Fibroblast of the aortic adventitia (primary cell): ENCODE results near the gene TOMM70. TPM values are rescaled to one million over a fixed set of nuclear protein-coding genes. Genes with fewer than 3 reads are reported as not detected.
"Not testable (repeated sequence)": the region's sequence is repeated elsewhere in the genome, so short reads cannot be mapped to it uniquely, and the experiment has no call there.

Experiments used
- DNase-seq: peaks from one replicate; pipeline ENCODE4 v3.0.0-alpha.2; 2010; ENCODE audit warnings: low read depth
- H3K4me3 ChIP-seq: 2 replicates; pipeline ENCODE4 v1.5.1; 2011; ENCODE audit warnings: low read depth, mild to moderate bottlenecking, control low read depth, low read length, moderate library complexity
- total RNA-seq: library from RNA; depleted of rRNA; stranded (reverse); fragments of >200 nt; gene quantifications from 2 replicates; pipeline ENCODE4 v1.2.3, GENCODE V29; 2012; ENCODE audit warnings: low replicate concordance
- TF ChIP-seq, protein P1 (sequence below): IDR thresholded peaks from 2 replicates; pipeline ENCODE4 v1.5.1; 2011; ENCODE audit warnings: mild to moderate bottlenecking, low read length, control low read depth, inconsistent platforms; ENCODE audit not compliant: insufficient read depth

TOMM70 gene
- total RNA-seq, 1 donor: 62.0 TPM

DNA sequence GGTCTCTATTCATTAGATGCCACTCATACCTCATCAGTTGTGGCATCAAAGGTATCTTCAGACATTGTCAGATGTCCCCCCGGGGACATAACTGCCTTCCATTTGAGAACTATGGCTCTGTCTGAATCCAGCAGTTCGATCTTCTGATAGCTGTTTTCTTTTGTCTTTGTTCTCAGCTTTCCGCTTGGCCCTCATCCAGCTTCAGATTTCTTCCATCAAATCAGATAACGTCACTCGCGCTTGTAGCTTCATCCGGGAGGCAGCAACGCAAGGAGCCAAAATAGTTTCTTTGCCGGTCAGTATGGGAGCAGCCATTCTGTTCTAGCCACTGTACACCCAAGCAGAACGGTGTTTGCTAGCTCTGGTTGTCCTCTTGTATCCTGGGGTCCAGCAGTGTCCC is 62.0 kb downstream of the TOMM70 start:
- TF ChIP-seq, protein P1, sequence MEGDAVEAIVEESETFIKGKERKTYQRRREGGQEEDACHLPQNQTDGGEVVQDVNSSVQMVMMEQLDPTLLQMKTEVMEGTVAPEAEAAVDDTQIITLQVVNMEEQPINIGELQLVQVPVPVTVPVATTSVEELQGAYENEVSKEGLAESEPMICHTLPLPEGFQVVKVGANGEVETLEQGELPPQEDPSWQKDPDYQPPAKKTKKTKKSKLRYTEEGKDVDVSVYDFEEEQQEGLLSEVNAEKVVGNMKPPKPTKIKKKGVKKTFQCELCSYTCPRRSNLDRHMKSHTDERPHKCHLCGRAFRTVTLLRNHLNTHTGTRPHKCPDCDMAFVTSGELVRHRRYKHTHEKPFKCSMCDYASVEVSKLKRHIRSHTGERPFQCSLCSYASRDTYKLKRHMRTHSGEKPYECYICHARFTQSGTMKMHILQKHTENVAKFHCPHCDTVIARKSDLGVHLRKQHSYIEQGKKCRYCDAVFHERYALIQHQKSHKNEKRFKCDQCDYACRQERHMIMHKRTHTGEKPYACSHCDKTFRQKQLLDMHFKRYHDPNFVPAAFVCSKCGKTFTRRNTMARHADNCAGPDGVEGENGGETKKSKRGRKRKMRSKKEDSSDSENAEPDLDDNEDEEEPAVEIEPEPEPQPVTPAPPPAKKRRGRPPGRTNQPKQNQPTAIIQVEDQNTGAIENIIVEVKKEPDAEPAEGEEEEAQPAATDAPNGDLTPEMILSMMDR: no peak
- no peak overlapping the region for H3K4me3 ChIP-seq
- DNase-seq: no peak

DNA sequence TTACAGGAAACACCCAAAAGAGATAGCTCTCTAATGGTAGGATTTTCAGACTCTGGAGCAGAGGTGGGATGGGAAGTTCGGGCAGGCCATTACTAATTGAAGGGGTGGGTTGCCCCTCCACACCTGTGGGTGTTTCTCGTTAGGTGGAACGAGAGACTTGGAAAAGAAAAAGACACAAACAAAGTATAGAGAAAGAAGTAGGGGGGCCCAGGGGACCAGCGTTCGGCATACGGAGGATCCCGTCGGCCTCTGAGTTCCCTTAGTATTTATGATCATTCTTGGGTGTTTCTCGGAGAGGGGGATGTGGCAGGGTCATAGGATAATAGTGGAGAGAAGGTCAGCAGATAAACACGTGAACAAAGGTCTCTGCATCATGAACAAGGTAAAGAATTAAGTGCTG is 64.7 kb downstream of the TOMM70 start:
- H3K4me3 ChIP-seq, DNase-seq: not testable (repeated sequence)

DNA sequence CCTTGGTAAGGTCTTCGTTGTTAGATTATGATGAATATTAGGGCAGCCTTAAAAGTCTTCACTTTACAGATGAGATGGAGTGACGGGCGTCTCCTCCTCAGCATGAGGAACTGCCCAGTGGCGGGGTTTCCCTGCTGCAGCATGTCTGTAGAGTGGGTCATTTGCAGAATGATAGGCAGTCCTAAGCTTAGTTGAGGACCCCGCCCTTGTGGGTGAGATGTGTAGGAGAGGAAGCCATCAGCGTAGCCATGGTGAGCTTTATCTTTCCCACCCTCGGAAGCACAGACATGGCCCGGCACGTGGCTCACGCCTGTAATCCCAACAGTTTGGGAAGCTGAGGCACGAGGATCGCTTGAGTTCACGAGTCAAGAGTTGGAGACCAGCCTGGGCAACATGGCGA is 65.5 kb downstream of the TOMM70 start:
- TF ChIP-seq, protein P1: no peak
- peak overlapping the region; percentile 71 for H3K4me3 ChIP-seq
- no peak for DNase-seq

DNA sequence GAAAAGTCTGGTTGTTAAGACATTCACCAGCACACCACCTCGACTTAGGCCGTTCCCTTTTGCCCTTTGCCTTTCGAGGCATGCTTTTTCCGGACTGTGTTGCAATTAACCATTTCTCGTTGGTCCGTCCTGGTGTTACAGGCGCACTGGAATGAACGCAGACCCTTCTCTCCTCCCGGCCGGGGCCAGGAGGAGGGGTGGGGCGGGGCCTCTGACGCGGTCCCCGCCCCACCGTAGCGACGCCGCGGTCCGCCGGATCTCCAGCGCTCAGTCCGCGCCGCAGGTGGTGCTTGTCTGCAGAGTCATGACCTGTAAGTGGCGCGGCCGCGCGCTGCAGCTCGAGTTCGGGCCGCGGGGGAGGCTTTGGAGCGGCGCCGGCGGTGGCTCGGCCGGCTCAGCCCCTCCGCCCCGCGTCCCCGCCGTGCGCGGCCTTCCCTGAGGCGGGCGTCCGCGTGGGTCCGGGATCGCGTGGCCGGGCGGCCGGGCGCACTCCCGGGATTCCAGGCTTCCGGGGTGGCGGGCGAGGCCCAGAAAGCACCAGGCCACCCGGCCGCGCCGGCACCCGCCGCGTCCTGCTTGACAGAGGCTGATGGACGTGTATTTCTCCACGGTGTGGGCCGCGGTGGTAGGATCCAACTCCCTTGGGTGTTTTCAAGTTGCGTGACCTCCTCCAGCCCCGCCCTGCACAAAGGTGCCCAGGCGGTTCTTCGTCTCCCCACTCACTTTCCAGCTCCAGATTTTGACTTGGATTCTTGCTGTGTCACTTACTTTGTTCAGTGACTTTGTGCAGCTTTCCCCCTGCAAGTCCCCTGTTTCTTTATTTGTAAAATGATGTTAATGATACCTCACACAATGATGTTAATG is 66.2 kb downstream of the TOMM70 start, which contains the start of gene NIT2:
NIT2 (plus strand) TSS at position 270 of the 864 bp plus-strand sequence; CDS start at position 305, 35 bp downstream.
- H3K4me3 ChIP-seq: peak within 1 kb of the TSS; percentile 71
- DNase-seq: peak; percentile 66

DNA sequence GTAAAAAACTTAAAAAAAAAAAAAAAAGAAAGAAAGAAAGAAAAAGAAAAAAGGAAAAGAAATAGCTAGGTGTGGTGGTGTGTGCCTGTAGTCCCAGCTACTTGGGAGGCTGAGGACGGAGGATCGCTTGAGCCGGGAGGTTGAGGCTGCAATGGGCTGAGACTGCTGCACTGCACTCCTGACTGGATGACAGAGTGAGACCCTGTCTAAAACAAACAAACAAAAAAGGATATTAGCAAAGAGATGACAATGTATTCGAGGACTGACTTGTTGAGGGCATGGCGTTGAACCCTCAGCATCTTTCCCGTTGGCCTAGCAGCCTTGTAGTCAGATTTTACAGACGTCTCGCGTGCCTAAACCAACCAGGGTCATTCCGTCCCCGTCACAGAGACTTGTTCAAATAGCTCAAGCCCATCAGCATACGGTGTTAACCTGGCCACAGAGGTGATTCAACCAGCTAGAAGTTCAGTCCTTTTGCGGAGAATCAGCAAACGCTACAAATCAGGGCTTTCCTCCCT is 66.9 kb downstream of the TOMM70 start:
- H3K4me3 ChIP-seq: peak overlapping the region; percentile 71
- no peak for DNase-seq
- TF ChIP-seq, protein P1: no peak

More for the DNA sequence above, 66.2 kb downstream of the TOMM70 start, which contains the start of gene NIT2:
- TF ChIP-seq, protein P1: no peak

DNA sequence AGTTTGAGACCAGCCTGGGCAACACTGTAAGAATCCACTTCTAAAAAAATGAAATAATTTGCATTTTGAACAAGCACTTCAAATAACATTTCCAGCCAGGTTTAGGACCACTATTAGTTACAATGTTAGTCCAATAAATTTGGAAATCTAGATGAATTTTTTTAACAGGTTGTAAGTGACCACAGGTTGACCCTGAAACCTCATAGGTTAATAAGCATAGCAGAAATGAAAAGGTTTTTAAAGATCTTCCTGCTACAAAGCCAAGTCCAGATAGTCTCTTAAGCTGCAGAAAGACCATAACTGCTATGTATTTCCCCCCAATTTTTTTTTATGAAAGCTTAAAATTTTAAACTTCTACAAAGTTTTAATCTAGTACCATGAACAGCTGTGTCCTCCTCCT is 67.8 kb downstream of the TOMM70 start:
- TF ChIP-seq, protein P1: no peak
- no peak for DNase-seq
- no peak overlapping the region for H3K4me3 ChIP-seq

DNA sequence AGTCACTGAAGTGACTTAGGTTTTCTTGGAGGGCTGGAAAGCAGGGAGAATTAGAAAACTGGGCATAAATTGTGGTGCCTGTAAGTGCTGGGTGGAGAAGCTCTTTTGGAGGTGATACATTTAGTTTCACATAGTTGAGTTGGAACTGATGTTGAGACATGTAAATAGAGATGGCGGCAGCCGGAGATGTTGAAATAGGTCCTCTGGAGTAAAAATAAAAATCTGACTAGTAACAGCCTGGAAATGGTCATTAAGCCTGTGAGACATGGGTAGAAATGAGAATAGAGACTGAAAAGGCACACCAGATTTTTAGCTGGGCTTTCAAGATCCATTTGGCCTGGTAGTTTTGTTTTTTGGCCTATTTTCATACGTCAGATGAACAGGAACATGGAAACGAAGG is 69.2 kb downstream of the TOMM70 start:
- H3K4me3 ChIP-seq: no peak overlapping the region
- TF ChIP-seq, protein P1: no peak
- no peak for DNase-seq
